GM12891 (cell line): ENCODE results near the gene DDIT3.

ENCODE experiments used
- POLR2A ChIP-seq: IDR thresholded peaks from 2 replicates; pipeline ENCODE4 v1.6.1; 2011; ENCODE audit warnings: low read depth, low read length, control low read depth
- POLR2AphosphoS5 ChIP-seq: IDR thresholded peaks from 2 replicates; pipeline ENCODE4 v1.6.1; 2011; ENCODE audit warnings: low read depth, low read length, control low read depth
- TAF1 ChIP-seq: IDR thresholded peaks from 2 replicates; pipeline ENCODE4 v1.6.1; 2011; ENCODE audit warnings: low read depth, low read length, control low read depth

DNA sequence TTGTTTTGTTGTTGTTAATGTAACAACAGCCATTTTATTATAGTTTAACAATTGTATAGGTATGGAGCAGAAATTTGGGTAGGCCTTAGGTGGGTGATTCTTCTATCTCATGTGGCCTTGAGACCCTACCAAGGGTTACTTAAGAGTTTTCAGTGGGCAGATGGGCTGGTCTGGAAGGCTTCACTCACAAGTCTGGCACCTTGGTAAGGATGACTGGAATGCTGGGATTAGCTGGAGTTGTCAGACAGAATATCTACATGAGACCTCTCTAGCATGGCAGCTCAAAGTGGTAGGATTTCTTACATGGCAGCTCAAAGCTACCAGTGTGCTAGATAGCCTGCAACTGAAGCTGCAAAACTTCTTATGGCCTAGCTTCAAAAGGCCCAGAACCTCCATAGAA lies 34.6 kb downstream of the DDIT3 start:
- TF ChIP-seq POLR2A = no peak
- TF ChIP-seq POLR2AphosphoS5 = no peak
- no peak for TF ChIP-seq TAF1
